Left lung (tissue), 10 donors: Measurements from ENCODE around the gene LNP1. TPM values are rescaled to one million over a fixed set of nuclear protein-coding genes. Genes with fewer than 3 reads are reported as not detected.

Source experiments
- ATAC-seq: fragments of 200-7000 bp; cut with Tn5 transposase; one replicate; pipeline ENCODE4 v1.9.1; 2020; ENCODE audit warnings: moderate library complexity
- DNase-seq, 4 donors: peaks; one replicate each; pipeline ENCODE4 v3.0.0-alpha.2; 2013 to 2020
- H3K27ac ChIP-seq, 2 donors: fragments of 200-600 bp; sonication (generic) in 1 of 2; one replicate each; pipeline versions ENCODE4 v1.5.0 to v1.8.0; 2020 to 2021
- H3K27me3 ChIP-seq, 2 donors: fragments of 200-600 bp; sonication (generic) in 1 of 2; one replicate each; pipeline versions ENCODE4 v1.5.0 to v1.8.0; 2020 to 2021
- H3K36me3 ChIP-seq, 2 donors: fragments of 200-600 bp; sonication (generic) in 1 of 2; one replicate each; pipeline versions ENCODE4 v1.5.0 to v1.8.0; 2020 to 2021
- H3K4me1 ChIP-seq, 2 donors: fragments of 200-600 bp; one replicate each; pipeline ENCODE4 v1.8.0; 2021
- H3K4me3 ChIP-seq, 2 donors: fragments of 200-600 bp; sonication (generic) in 1 of 2; one replicate each; pipeline versions ENCODE4 v1.5.0 to v1.8.0; 2020 to 2021; ENCODE audit warnings: mild to moderate bottlenecking in 1 of 2
- H3K9me3 ChIP-seq, 2 donors: fragments of 200-600 bp; sonication (generic) in 1 of 2; one replicate each; pipeline versions ENCODE4 v1.5.0 to v1.8.0; 2020 to 2021
- CTCF ChIP-seq, 2 donors: fragments of 200-600 bp; sonication (generic) in 1 of 2; IDR thresholded peaks; one replicate each; pipeline versions ENCODE4 v1.5.0 to v1.8.0; 2021; ENCODE audit warnings: antibody characterized with exemption in 2 of 2
- intact Hi-C, 2 donors: fragments of 100-400 bp; cut with DNase I; formaldehyde crosslinking; loops; one replicate each; pipeline versions ENCODE4 v1.11.2 to v1.14.2; 2022
- polyA plus RNA-seq, 6 donors: library from polyadenylated mRNA; unstranded; fragments of 120-200 nt; gene quantifications; one replicate each; pipeline ENCODE4 v1.2.1, GENCODE V29; 2013; ENCODE audit not compliant: insufficient read length in 6 of 6
- total RNA-seq, 2 donors: library from RNA; stranded (reverse); fragmentation: NEBNext Ultra II Directional; extraction: Animal tissue kit (Norgen Biotek cat#: 25700); gene quantifications; one replicate each; pipeline ENCODE4 v1.2.1, GENCODE V29; 2021
- donor health status: DM: no; HTN: yes; CAD: no.
- donor health status: DM: no; HTN: no; CAD: no.

LNP1 gene
- total and polyA plus RNA-seq, 8 donors: 1.4 to 13.0 (median 9.0) TPM

- Histone ChIP-seq H3K4me1 (peaks cover 15 to 37% of the 10 kb centered on the region in 2 donors), H3K27me3 (no peaks in the 10 kb centered on the region), H3K9me3 (no peaks in the 10 kb centered on the region), H3K4me3 (peak overlapping the region; percentile 73 to 96), H3K27ac (no peak overlapping the region), H3K36me3 (no peaks in the 10 kb centered on the region)
- intact Hi-C loops: no loop called here
- peak in 1 of 4 donors; percentile 32 for DNase-seq
- no peak for ATAC-seq
- no peak for TF ChIP-seq CTCF (IDR thresholded peaks at IDR 0.05)
Measured at GRCh38 chr3:100399341-100400071, 1.8 kb upstream of the LNP1 start.

GRCh38 chr3:100400419-100400779 lies 940 bp upstream of the LNP1 start:
- peak overlapping the region; percentile 73 to 96 for H3K4me3 ChIP-seq
- no peak for TF ChIP-seq CTCF (IDR thresholded peaks at IDR 0.05)
- ATAC-seq (peak; percentile 1), DNase-seq (peak in 2 of 4 donors; percentile 31 to 37)
- H3K9me3 ChIP-seq: no peaks in the 10 kb centered on the region
- peak overlapping the region; percentile 90 to 91 for H3K27ac ChIP-seq
- no peaks in the 10 kb centered on the region for H3K27me3 ChIP-seq
- peaks cover 15 to 37% of the 10 kb centered on the region in 2 donors for H3K4me1 ChIP-seq
- intact Hi-C loops: no loop called here
- H3K36me3 ChIP-seq: no peaks in the 10 kb centered on the region

DNA sequence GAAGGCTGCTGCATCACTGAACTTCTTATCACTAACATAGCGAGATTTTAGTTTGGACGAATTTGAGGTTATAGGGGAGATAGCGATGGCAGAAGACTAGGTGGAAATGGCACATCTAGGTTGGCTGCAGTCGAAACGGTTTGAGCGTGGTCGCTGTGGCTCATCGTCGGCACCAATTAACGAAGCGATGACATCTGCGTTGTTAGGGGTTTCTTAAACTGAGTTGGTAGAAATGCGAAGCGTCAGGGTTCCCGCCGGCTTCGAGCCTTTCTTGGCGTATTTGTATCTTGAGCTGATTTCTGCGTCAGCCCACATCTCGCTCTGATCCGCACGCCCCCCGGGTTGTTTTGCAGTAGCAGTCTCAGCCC lies 319 bp downstream of the LNP1 start:
- H3K4me3 ChIP-seq: peak overlapping the region; percentile 73 to 96
- H3K27me3 ChIP-seq: no peaks in the 10 kb centered on the region
- H3K4me1 ChIP-seq: peaks cover 15 to 37% of the 10 kb centered on the region in 2 donors
- H3K36me3 ChIP-seq: no peaks in the 10 kb centered on the region
- TF ChIP-seq CTCF (IDR thresholded peaks at IDR 0.05): no peak
- intact Hi-C loops: no loop called here
- H3K27ac ChIP-seq: peak overlapping the region; percentile 90 to 91
- DNase-seq: peak in 2 of 4 donors; percentile 36 to 76
- ATAC-seq: peak; percentile 18
- H3K9me3 ChIP-seq: no peaks in the 10 kb centered on the region

GRCh38 chr3:100402256-100402655 lies 917 bp downstream of the LNP1 start:
- no peak for TF ChIP-seq CTCF (IDR thresholded peaks at IDR 0.05)
- no peak for ATAC-seq
- intact Hi-C loops: no loop called here

DNA sequence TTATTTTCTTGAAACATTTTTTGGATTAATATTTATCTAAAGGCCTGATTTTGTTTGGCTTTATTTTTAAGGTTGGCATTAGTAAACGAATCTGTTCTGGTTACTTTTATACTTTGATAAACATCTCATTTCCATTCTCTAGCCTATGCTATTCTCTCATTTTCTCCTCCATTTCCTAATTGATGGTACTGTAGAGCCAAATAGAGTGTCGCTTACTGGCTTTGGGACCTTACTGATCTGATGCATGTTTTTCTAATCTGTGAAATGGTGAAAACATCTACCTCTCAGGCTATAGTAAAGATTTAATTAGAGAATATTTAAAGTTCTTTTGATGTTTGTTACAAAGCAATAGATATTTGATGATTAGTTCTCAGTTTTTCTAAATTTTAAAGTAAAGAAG lies 1.6 kb downstream of the LNP1 start:
- intact Hi-C loops: no loop called here
- TF ChIP-seq CTCF (IDR thresholded peaks at IDR 0.05): no peak
- H3K4me3 ChIP-seq: peak overlapping the region; percentile 73 to 96
- no peaks in the 10 kb centered on the region for H3K27me3 ChIP-seq
- peaks cover 0 to 9% of the 10 kb centered on the region in 2 donors for H3K9me3 ChIP-seq
- ATAC-seq (no peak), DNase-seq (peak in 1 of 4 donors; percentile 13)
- peak overlapping the region in 1 of 2 donors; percentile 90 for H3K27ac ChIP-seq
- H3K4me1 ChIP-seq: peaks cover 15 to 36% of the 10 kb centered on the region in 2 donors
- no peaks in the 10 kb centered on the region for H3K36me3 ChIP-seq

More at GRCh38 chr3:100402256-100402655, 917 bp downstream of the LNP1 start:
- Histone ChIP-seq H3K4me3 (peak overlapping the region; percentile 73 to 96), H3K27ac (peak overlapping the region; percentile 90 to 91), H3K27me3 (no peaks in the 10 kb centered on the region), H3K4me1 (peaks cover 15 to 37% of the 10 kb centered on the region in 2 donors), H3K9me3 (peaks cover 0 to 3% of the 10 kb centered on the region in 2 donors), H3K36me3 (no peaks in the 10 kb centered on the region)
- DNase-seq: peak in 2 of 4 donors; percentile 62 to 72
